ENCODE measurements around the gene SMPD4. TPM values are rescaled to one million over a fixed set of nuclear protein-coding genes. Genes with fewer than 3 reads are reported as not detected.
"Not testable (repeated sequence)": the region's sequence is repeated elsewhere in the genome, so short reads cannot be mapped to it uniquely, and the experiment has no call there.

Gene SMPD4
- total and polyA plus RNA-seq, 2 of the 4 experiments (the other 2 are of a cell fraction) = 8.6 to 63.0 TPM

DNA sequence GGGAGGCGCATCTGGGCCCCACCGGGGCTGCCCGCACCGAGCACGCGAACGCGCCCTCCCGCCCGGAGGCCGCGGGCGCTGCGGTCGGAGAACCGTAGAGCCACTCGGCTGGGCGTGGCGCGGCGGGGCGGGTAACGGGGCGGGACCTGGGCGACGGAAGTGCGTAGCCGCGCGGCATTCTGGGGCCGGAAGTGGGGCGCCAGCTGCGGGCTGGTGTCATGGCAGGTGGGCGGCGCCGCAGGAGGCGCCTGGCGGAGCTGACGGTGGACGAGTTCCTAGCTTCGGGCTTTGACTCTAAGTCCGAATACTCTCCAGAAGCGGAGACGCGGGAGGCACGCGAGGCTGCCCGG is 47.7 kb upstream of the SMPD4 start:
- H2AFZ ChIP-seq (replicated peaks; ENCODE audit: low read length, poor library complexity); H3K4me1 ChIP-seq (ENCODE audit: control insufficient read depth, insufficient read depth, low read length); ATAC-seq (ENCODE audit: low read depth); H2AK5ac ChIP-seq (ENCODE audit: low read depth, low read length); H3K18ac ChIP-seq (ENCODE audit: low read depth, low read length); H4K8ac ChIP-seq (ENCODE audit: low read depth in 2 of 2, low read length in 2 of 2); H3K27me3 ChIP-seq (ENCODE audit: control insufficient read depth, insufficient read depth, low read length); H3K4ac ChIP-seq (ENCODE audit: low read depth, low read length); H4K20me1 ChIP-seq (ENCODE audit: insufficient read depth, low read length); H2BK20ac ChIP-seq (ENCODE audit: low read depth, low read length); dilution Hi-C loops (cut with HindIII; ENCODE audit: low sequenced_read_pairs, unreplicated experiment); H3K4me3 ChIP-seq (ENCODE audit: insufficient read depth, low read depth, low read length); H3K14ac ChIP-seq (replicated peaks; ENCODE audit: low read depth, low read length); H2BK15ac ChIP-seq (ENCODE audit: low read depth, low read length); H3K4me2 ChIP-seq (ENCODE audit: low read depth, low read length); H2AK9ac ChIP-seq (replicated peaks; ENCODE audit: low read depth, low read length, poor library complexity); H3K36me3 ChIP-seq (ENCODE audit: control insufficient read depth, insufficient read depth, low read length); intact Hi-C loops (cut with micrococcal nuclease); CTCF ChIA-PET; H4K91ac ChIP-seq (ENCODE audit: insufficient read depth, low read depth, low read length); BruUV-seq (replicated peaks); in situ Hi-C loops (cut with MboI; ENCODE audit: low sequenced_read_pairs); H3K27ac ChIP-seq (ENCODE audit: insufficient read depth, low read length); H3K9ac ChIP-seq (ENCODE audit: low read depth, low read length); H3K56ac ChIP-seq (ENCODE audit: extremely low read depth, insufficient read depth, low read length); H2BK5ac ChIP-seq (ENCODE audit: low read depth, low read length, poor library complexity, severe bottlenecking); H3K9me1 ChIP-seq (ENCODE audit: insufficient read depth, low read length); DNase-seq; H4K5ac ChIP-seq (ENCODE audit: low read depth, low read length); H3K23ac ChIP-seq (ENCODE audit: low read depth, low read length); H3K79me1 ChIP-seq (ENCODE audit: low read depth in 1 of 2, low read length in 2 of 2); H3K9me3 ChIP-seq (ENCODE audit: control insufficient read depth, insufficient read depth, low read length); POLR2A ChIA-PET (ENCODE audit: unreplicated experiment); H2BK120ac ChIP-seq (ENCODE audit: low read depth, low read length): not testable (repeated sequence)
- WGBS, 2 experiments (ENCODE audit: extremely low coverage in 2 of 2, insufficient read length in 1 of 2) = 42% methylated on average over 25 of the region's 48 CpGs; no CpG with 5 or more reads in 1 of the 2 experiments

DNA sequence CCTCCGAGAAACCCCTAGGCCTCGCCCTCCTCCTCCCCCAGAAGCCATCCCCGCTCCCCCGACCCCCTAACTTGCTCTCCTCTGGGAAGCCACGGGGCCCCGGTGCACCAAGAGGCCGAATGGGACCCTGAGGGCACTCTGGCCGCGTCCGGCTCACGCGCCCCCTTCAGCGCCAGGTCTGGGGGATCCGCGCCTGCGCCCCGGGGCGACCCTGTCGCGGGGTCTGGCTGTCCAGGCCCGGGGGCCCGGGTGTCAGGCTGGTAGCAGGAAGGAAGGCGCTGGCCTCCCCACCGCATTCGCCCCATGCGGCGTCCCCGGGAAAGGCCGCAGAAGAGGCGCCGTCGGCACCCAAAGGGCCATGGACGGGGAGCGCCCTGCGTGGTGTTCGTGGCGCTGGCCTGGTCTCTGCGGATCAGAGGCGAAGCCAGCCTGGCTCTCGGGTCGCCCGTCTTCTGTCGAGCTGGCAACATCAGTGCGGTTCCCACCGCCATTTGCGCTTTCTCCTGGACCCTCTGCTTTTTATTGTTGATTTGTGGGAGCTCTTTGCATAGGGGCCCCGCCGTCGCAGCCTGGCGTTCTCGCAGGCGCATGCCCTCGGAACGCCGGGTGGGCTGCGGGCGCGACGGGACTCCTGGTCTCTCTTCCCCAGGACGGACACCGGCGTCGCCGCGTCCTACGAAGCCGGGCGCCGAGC is 47.2 kb upstream of the SMPD4 start:
- H3K79me1 ChIP-seq (ENCODE audit: low read depth in 1 of 2, low read length in 2 of 2); H3K4me3 ChIP-seq (ENCODE audit: insufficient read depth, low read depth, low read length); in situ Hi-C loops (cut with MboI; ENCODE audit: low sequenced_read_pairs); H3K9ac ChIP-seq (ENCODE audit: low read depth, low read length); H2BK15ac ChIP-seq (ENCODE audit: low read depth, low read length); H3K36me3 ChIP-seq (ENCODE audit: control insufficient read depth, insufficient read depth, low read length); H4K8ac ChIP-seq (ENCODE audit: low read depth in 2 of 2, low read length in 2 of 2); H2BK20ac ChIP-seq (ENCODE audit: low read depth, low read length); H3K18ac ChIP-seq (ENCODE audit: low read depth, low read length); ATAC-seq (ENCODE audit: low read depth); H3K27me3 ChIP-seq (ENCODE audit: control insufficient read depth, insufficient read depth, low read length); H3K9me1 ChIP-seq (ENCODE audit: insufficient read depth, low read length); H3K4me2 ChIP-seq (ENCODE audit: low read depth, low read length); H2BK5ac ChIP-seq (ENCODE audit: low read depth, low read length, poor library complexity, severe bottlenecking); H2BK120ac ChIP-seq (ENCODE audit: low read depth, low read length); H4K91ac ChIP-seq (ENCODE audit: insufficient read depth, low read depth, low read length); H3K4me1 ChIP-seq (ENCODE audit: control insufficient read depth, insufficient read depth, low read length); H2AFZ ChIP-seq (replicated peaks; ENCODE audit: low read length, poor library complexity); H3K14ac ChIP-seq (replicated peaks; ENCODE audit: low read depth, low read length); dilution Hi-C loops (cut with HindIII; ENCODE audit: low sequenced_read_pairs, unreplicated experiment); DNase-seq; POLR2A ChIA-PET (ENCODE audit: unreplicated experiment); H3K9me3 ChIP-seq (ENCODE audit: control insufficient read depth, insufficient read depth, low read length); H4K5ac ChIP-seq (ENCODE audit: low read depth, low read length); H3K27ac ChIP-seq (ENCODE audit: insufficient read depth, low read length); H3K23ac ChIP-seq (ENCODE audit: low read depth, low read length); H3K56ac ChIP-seq (ENCODE audit: extremely low read depth, insufficient read depth, low read length); CTCF ChIA-PET; H4K20me1 ChIP-seq (ENCODE audit: insufficient read depth, low read length); H3K4ac ChIP-seq (ENCODE audit: low read depth, low read length); BruUV-seq (replicated peaks); H2AK5ac ChIP-seq (ENCODE audit: low read depth, low read length); H2AK9ac ChIP-seq (replicated peaks; ENCODE audit: low read depth, low read length, poor library complexity); intact Hi-C loops (cut with micrococcal nuclease): not testable (repeated sequence)
- 37% methylated on average over 14 of the region's 69 CpGs; no CpG with 5 or more reads in 1 of the 2 experiments for WGBS, 2 experiments (ENCODE audit: extremely low coverage in 2 of 2, insufficient read length in 1 of 2)

All from IMR-90 (cell line).